Heart right ventricle (tissue), 16 donors: ENCODE measurements around the gene GDAP2. TPM values are rescaled to one million over a fixed set of nuclear protein-coding genes. Genes with fewer than 3 reads are reported as not detected.

Experiments
- ATAC-seq, 8 donors: fragments of 200-7000 bp; cut with Tn5 transposase; one replicate each; pipeline ENCODE4 v1.9.1; 2020; ENCODE audit warnings: mild to moderate bottlenecking in 8 of 8, moderate library complexity in 8 of 8, moderate number of reproducible peaks in 1 of 8
- DNase-seq, 2 donors: peaks; one replicate each; pipeline ENCODE4 v3.0.0-alpha.2; 2020
- H3K27ac ChIP-seq, 10 donors: fragments of 200-600 bp; sonication (generic) in 2 of 10; one replicate each; pipeline versions ENCODE4 v1.5.0 to v1.8.0; 2020 to 2022; ENCODE audit warnings: mild to moderate bottlenecking in 3 of 10
- H3K27me3 ChIP-seq, 7 donors: fragments of 200-600 bp; one replicate each; pipeline ENCODE4 v1.8.0; 2021 to 2022; ENCODE audit warnings: mild to moderate bottlenecking in 2 of 7
- H3K36me3 ChIP-seq, 9 donors: fragments of 200-600 bp; sonication (generic) in 1 of 9; one replicate each; pipeline versions ENCODE4 v1.5.0 to v1.8.0; 2020 to 2022; ENCODE audit warnings: mild to moderate bottlenecking in 2 of 9
- H3K4me1 ChIP-seq, 9 donors: fragments of 200-600 bp; sonication (generic) in 1 of 9; one replicate each; pipeline versions ENCODE4 v1.5.0 to v1.8.0; 2020 to 2022; ENCODE audit warnings: mild to moderate bottlenecking in 4 of 9
- H3K4me3 ChIP-seq, 10 donors: fragments of 200-600 bp; sonication (generic) in 2 of 10; one replicate each; pipeline versions ENCODE4 v1.5.0 to v1.8.0; 2020 to 2022; ENCODE audit warnings: mild to moderate bottlenecking in 7 of 10, moderate library complexity in 2 of 10
- H3K9me3 ChIP-seq, 11 donors: fragments of 200-600 bp in 10 of 11; sonication (generic) in 2 of 11; one replicate each; pipeline versions ENCODE4 v1.5.0 to v1.8.0; 2013 to 2022; ENCODE audit warnings: mild to moderate bottlenecking in 2 of 11, control low read depth in 1 of 11, moderate library complexity in 1 of 11
- WGBS, 2 donors: extraction: QIAGEN DNeasy Blood & Tissue Kit; methylation state at CpG; one replicate each; pipeline ENCODE4 v1.1.7; 2013; ENCODE audit warnings: inconsistent platforms in 1 of 2; 5-methylcytosine and 5-hydroxymethylcytosine counted together
- intact Hi-C, 10 donors: fragments of 100-400 bp; cut with DNase I; formaldehyde crosslinking; loops; one replicate each; pipeline versions ENCODE4 v1.11.1 to v1.14.2; 2022
- polyA plus RNA-seq, 2 donors: library from polyadenylated mRNA; stranded (reverse); fragments of 200-250 nt; gene quantifications; one replicate each; pipeline ENCODE4 v1.2.3, GENCODE V29; 2013
- total RNA-seq, 10 donors: library from RNA; stranded (reverse); fragmentation: NEBNext Ultra II Directional in 3 of 10; extraction: Animal tissue kit (Norgen Biotek cat#: 25700) in 3 of 10; gene quantifications; one replicate each; pipeline versions ENCODE4 v1.2.1 to v1.2.4, GENCODE V29; 2021 to 2023
- TF ChIP-seq, protein P1 (sequence below), 9 donors: fragments of 200-600 bp; sonication (generic) in 2 of 9; IDR thresholded peaks; one replicate each; pipeline versions ENCODE4 v1.5.0 to v1.8.0; 2021 to 2022; ENCODE audit warnings: antibody characterized with exemption in 9 of 9, mild to moderate bottlenecking in 5 of 9, moderate library complexity in 1 of 9
- donor health status: Arrhythmogenic right ventricular cardiomyopathy.
- donor health status: ischemic (EF 13 %, LVEDD 7.1; RV severe dilation, severe dysfunction).
- donor health status: healthy with polysubstance abuse.
- donor health status: DM: no; HTN: yes; CAD: no.
- donor health status: DM: no; HTN: no; CAD: no.
- donor health status: ischemic (EF 25% LVEDD 6.9; RV normal size, moderate dysfunction).
- donor health status: ischemic (EF 25% LVEDD 5.7; RV mildly dilated, moderate dysfunction).
- donor health status: healthy.
- donor health status: DM: yes; HTN: yes; CAD: no.
- donor health status: Ischemic cardiomyopathy.
- donor health status: ischemic (EF 35%, LVEDD 5.7; RV mildly dilated, moderate dysfunction).
- donor health status: nonischemic (EF 11% LVEDD 7.7; RV severe dilation, severe dysfunction).
- donor health status: DM: yes; HTN: yes; CAD: no.
- donor health status: PGD.
- donor health status: ischemic (EF 29% LVEDD 5.4; RV normal size, mild dysfunction).
- donor health status: nonischemic (EF 23%, LVEDD 6.1; RV moderate dilation, normal function).

Gene GDAP2
- total and polyA plus RNA-seq, 12 donors = 1.7 to 24.2 (median 17.7) TPM

DNA sequence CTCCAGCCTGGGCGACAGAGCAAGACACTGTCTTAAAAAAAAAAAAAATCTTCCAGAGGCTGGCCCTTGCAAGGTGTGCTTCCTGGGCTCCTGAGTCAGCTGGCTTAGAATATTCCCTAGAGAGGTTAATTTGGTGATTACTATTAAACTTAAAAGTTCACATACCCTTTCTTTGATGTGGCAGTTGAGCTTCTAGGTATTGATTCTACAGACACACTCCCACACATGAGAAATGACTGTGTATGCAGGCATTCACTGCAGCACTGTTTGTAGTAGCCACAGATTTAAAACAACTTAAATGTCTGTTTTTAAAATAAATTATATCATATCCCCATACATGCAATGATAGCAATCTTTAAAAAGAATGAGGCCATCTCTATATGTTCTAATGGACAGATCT, 93.4 kb downstream of the GDAP2 start:
- TF ChIP-seq, protein P1, sequence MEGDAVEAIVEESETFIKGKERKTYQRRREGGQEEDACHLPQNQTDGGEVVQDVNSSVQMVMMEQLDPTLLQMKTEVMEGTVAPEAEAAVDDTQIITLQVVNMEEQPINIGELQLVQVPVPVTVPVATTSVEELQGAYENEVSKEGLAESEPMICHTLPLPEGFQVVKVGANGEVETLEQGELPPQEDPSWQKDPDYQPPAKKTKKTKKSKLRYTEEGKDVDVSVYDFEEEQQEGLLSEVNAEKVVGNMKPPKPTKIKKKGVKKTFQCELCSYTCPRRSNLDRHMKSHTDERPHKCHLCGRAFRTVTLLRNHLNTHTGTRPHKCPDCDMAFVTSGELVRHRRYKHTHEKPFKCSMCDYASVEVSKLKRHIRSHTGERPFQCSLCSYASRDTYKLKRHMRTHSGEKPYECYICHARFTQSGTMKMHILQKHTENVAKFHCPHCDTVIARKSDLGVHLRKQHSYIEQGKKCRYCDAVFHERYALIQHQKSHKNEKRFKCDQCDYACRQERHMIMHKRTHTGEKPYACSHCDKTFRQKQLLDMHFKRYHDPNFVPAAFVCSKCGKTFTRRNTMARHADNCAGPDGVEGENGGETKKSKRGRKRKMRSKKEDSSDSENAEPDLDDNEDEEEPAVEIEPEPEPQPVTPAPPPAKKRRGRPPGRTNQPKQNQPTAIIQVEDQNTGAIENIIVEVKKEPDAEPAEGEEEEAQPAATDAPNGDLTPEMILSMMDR (IDR thresholded peaks at IDR 0.05) = no peak
- ATAC-seq = no peak

DNA sequence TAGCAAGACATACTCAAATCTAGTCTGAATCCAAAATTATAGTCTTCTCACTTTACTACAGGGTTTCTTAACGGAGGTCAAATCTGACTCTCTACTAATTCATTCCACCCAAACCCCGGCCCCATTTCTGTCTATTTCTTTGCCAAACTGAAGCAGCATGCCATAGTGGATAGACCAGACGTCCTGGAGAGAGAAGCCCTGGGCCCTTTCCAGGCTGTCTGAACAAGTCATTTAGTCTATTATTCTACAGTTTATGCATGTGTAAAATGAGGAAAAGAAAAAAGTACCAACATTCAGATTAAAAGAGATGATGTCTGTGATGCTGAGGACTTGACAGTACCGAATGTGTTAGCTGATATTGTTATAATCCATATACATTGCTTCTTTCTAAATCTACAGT, 95.0 kb downstream of the GDAP2 start:
- no peak for DNase-seq
- Histone ChIP-seq H3K27me3 (no peaks in the 10 kb centered on the region), H3K36me3 (peaks cover 0 to 11% (median 0%) of the 10 kb centered on the region in 9 donors), H3K9me3 (peaks cover 0 to 10% (median 0%) of the 10 kb centered on the region in 11 donors), H3K4me1 (no peaks in the 10 kb centered on the region), H3K27ac (no peak overlapping the region), H3K4me3 (no peak overlapping the region)
- WGBS, 2 donors = 86 to 90% methylated on average over 4 of the region's 4 CpGs
- no peak for ATAC-seq
- intact Hi-C loops = no loop called here
- TF ChIP-seq, protein P1 (IDR thresholded peaks at IDR 0.05) = no peak

More for the DNA sequence above, 93.4 kb downstream of the GDAP2 start:
- 89 to 95% methylated on average over 1 of the region's 1 CpG for WGBS, 2 donors
- Histone ChIP-seq H3K4me3 (no peak overlapping the region), H3K36me3 (peaks cover 0 to 11% (median 0%) of the 10 kb centered on the region in 9 donors), H3K4me1 (no peaks in the 10 kb centered on the region), H3K9me3 (peaks cover 0 to 5% (median 0%) of the 10 kb centered on the region in 11 donors), H3K27ac (no peak overlapping the region), H3K27me3 (no peaks in the 10 kb centered on the region)
- DNase-seq = no peak
- intact Hi-C loops = no loop called here

DNA sequence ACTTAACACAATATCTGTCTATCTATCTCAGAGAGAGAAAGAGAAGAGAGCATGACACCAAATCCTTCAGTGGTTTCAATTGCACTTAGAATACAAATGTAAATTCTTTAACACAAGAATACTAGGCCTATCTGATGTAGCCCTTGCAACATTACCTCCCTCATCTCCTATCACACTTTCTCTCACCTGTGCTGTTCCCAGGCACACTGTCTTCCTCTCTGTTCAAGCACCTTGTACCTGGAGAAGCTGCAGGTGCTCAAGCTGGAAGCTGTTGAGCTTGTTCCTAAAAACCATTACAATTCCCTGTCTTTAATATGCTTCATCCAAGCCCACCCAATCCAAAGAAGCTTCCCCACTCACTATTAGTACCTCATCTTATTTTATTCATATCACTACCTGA, 97.0 kb downstream of the GDAP2 start:
- Histone ChIP-seq H3K27me3 (no peaks in the 10 kb centered on the region), H3K9me3 (peaks cover 0 to 6% (median 0%) of the 10 kb centered on the region in 11 donors), H3K36me3 (peaks cover 0 to under 1% (median 0%) of the 10 kb centered on the region in 9 donors), H3K4me3 (no peak overlapping the region), H3K4me1 (peaks cover 0 to 11% (median 2%) of the 10 kb centered on the region in 9 donors), H3K27ac (no peak overlapping the region)
- TF ChIP-seq, protein P1 (IDR thresholded peaks at IDR 0.05) = no peak
- DNase-seq = no peak
- no peak for ATAC-seq
- intact Hi-C loops = no loop called here

DNA sequence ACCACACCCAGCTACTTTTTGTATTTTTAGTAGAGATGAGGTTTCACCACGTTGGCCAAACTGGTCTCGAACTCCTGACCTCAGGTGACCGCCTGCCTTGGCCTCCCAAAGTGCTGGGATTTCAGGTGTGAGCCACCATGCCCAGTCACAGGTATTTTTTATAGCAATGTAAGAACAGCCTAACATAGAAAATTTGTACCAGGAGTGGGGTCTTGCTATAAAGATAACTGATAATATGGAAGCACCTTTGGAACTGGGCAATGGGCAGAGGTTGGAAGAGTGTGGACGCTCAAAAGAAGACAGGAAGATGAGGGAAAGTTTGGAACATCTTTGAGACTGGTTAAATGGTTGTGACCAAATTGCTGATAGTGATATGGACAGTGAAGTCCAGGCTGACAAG, 99.2 kb downstream of the GDAP2 start:
- intact Hi-C loops = no loop called here
- 72 to 90% methylated on average over 4 of the region's 4 CpGs for WGBS, 2 donors

More for the DNA sequence above, 99.2 kb downstream of the GDAP2 start:
- TF ChIP-seq, protein P1 (IDR thresholded peaks at IDR 0.05) = no peak
- Histone ChIP-seq H3K4me1 (peaks cover 0 to 32% (median 10%) of the 10 kb centered on the region in 9 donors), H3K36me3 (no peaks in the 10 kb centered on the region), H3K9me3 (peaks cover 0 to 6% (median 0%) of the 10 kb centered on the region in 11 donors), H3K27ac (no peak overlapping the region), H3K4me3 (no peak overlapping the region), H3K27me3 (no peaks in the 10 kb centered on the region)
- DNase-seq = no peak
- ATAC-seq = no peak
